GM19468 (cell line): ENCODE data around the gene SLC6A6.
"Not testable (repeated sequence)": the region's sequence is repeated elsewhere in the genome, so short reads cannot be mapped to it uniquely, and the experiment has no call there.

ENCODE experiments used
- ATAC-seq: cut with Tn5 transposase; IDR thresholded peaks from one replicate; pipeline ENCODE4 v1.9.1; 2021; ENCODE audit warnings: mild to moderate bottlenecking, moderate library complexity, moderate number of reproducible peaks; ENCODE audit not compliant: unreplicated experiment; ENCODE audit errors: extremely low read depth

The SLC6A6 gene

DNA sequence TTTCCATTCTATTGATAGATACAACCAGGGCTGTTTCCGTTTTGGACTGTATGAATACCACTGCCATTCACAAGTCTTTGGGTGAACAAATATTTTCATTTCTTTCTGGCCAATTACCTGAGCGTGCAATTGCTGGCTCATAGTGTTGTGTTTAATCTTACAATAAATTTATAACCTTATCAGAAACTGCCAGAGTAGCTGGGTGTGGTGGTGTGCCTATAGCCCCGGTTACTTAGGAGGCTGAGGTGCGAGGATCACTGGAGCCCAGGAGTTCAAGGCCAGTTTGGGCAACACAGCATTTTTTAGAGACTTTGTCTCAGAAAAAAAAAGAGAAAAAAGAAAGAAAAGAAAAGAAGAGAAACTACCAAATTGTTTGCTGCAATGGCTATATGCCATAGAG is 5.4 kb upstream of the SLC6A6 start:
- no peak for ATAC-seq

GRCh38 chr3:14397531-14397930 is 4.9 kb upstream of the SLC6A6 start:
- no peak for ATAC-seq

GRCh38 chr3:14397940-14398796 is 4.2 kb upstream of the SLC6A6 start:
- ATAC-seq, result no peak

DNA sequence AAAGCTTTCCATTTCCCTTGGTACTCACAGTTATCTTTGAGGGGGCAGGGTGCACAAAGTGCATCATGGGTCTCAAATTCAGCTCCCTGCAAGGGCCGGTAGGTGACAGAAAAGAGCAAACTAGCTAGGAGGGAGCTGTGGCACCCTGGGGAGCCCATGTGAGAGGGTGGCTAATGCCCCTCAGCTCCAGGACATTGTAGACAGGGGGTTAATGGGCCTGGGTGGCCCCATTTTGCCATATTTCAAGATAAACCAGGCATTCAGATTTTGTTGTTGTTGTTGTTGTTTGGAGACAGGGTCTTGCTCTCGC is 3.7 kb upstream of the SLC6A6 start:
- ATAC-seq, result no peak

GRCh38 chr3:14401692-14402303 is 608 bp upstream of the SLC6A6 start:
- ATAC-seq, result no peak

- ATAC-seq, result no peak
Observed at GRCh38 chr3:14403619-14404155, 1.3 kb downstream of the SLC6A6 start.

- ATAC-seq, result no peak
Observed at GRCh38 chr3:14404186-14404585, 1.8 kb downstream of the SLC6A6 start.

- no peak for ATAC-seq
Observed at GRCh38 chr3:14404631-14405359, 2.4 kb downstream of the SLC6A6 start.

- no peak for ATAC-seq
Observed at GRCh38 chr3:14405360-14406238, 3.2 kb downstream of the SLC6A6 start.

DNA sequence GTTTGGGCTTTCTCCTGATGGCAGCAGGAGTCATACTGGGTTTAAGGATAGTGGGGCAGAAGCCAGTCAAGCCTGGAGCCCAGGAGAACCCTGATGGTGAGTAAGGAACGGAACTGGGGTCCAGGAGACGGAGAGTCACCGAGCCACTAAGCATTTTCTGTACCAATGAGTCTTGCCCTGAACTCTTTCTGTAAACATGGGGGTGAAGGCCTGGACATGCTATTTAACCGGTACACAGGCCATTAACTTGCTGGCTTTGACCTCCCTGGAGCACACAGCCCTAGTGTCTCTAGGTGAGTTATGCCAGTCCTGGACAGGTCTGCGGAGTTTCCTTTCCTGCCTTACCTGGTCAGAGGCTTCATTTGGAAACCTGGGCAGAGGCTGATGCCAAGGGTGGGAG is 3.9 kb downstream of the SLC6A6 start:
- ATAC-seq, result no peak

DNA sequence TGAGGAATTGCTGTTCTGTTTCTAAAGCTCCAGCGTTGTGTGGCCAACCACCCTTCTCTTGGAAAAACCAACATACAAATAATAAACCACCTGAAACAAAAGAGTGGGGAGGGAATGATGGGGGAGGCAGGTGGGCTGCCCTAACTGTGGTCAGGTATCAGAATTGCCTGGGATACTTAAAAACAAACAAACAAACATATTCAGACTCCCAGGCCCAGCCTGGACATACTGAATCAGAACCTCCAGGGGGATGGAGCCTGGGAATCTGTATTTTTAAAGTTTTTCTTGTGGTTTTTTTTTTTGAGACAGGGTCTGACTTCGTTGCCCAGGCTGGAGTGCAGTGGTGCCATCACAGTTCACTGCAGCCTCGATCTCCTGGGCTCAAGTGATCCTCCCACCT is 4.4 kb downstream of the SLC6A6 start:
- no peak for ATAC-seq

GRCh38 chr3:14407203-14407602 is 4.8 kb downstream of the SLC6A6 start:
- ATAC-seq, result no peak

GRCh38 chr3:14409779-14410063 is 7.3 kb downstream of the SLC6A6 start:
- not testable (repeated sequence) for ATAC-seq

- ATAC-seq, result no peak
Observed at GRCh38 chr3:14410106-14410502, 7.7 kb downstream of the SLC6A6 start.

GRCh38 chr3:14410503-14411165 is 8.2 kb downstream of the SLC6A6 start:
- ATAC-seq, result no peak

- ATAC-seq, result no peak
Observed at GRCh38 chr3:14411166-14411526, 8.7 kb downstream of the SLC6A6 start.

DNA sequence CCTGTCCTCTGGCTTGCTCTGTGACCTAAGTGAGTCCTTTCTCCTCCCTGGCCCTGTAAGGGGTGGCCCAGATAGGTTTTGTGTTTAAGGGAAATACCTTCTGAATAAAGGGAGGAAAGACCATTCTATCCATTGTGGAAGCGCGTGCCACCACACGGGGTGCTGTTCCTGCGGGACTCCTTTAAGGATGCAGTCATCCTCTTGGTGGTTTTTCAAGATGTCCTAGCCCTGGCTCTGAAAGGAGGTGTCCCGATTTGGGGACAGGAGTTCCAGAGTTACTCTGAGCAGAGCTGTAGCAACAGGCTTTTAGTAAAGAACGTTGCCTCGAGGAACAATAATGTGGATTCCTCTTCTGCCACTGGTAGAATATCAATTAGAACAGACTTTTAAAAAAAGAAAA is 9.6 kb downstream of the SLC6A6 start:
- ATAC-seq, result no peak

DNA sequence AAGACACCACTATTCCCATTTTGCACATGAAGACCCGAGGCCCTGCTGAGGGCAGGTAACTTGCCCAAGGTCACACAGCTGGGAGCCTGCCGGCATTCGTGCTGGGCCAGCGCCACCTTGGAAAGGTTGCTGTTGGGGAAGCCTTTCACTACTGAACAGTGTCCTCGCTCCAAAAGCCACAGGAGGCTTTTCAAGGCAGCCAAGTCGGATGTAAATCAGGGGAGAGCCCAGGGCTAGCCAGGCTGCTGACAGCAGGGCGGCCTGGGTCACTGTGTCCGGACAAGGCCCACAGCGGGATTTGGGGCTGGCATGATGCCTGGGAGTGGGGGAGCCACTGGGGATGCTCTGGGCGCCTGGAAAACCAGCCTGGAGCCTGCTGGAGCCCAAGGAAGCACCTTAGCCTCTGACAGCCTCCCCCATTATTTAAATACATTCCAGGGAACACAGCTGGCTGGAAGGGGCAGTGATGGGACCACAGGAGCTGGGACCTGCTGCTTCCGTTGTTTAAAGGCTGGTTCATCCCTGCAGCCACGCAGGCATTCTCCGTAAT is 10.5 kb downstream of the SLC6A6 start:
- ATAC-seq, result no peak

DNA sequence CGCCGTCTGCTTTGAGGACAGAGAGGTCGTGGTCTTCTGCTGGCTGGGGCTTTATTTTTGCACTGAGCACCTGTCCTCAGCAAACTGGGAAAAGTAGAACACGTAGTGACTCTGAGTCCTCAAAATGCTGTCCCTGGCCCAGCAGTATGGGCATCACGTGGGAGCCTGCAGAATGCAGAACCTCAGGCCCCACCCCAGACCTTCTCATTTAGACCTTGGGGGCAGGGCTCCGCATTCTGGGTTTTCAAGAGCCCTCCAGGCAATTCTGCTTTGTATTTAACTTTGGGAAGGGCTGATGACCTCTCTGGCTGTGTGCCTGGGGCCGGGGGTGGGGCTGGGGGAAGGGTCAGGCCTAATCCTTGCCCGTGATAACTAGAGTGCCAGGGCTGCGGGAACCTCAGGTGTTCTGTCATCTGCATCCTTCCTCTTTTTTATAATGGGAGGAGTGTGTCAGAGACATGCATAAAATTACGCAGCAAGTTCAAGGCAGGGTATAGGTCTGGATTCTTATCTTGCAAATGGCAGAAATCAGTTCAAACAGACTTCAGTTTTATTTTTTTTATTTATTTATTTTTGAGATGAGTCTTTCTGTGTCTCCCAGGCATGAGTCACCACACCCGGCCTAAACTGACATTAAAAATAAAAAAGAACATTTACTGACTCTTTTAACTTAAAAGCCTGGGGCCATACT is 11.1 kb downstream of the SLC6A6 start:
- no peak for ATAC-seq
